ENCODE measurements around the gene CHKA. TPM values are rescaled to one million over a fixed set of nuclear protein-coding genes. Genes with fewer than 3 reads are reported as not detected.

Gene CHKA
- total and polyA plus RNA-seq, 2 donors (not counting 3 experiments of a cell fraction or from before 2014, with no cell fraction given): 21.4 to 25.1 TPM

- Histone ChIP-seq H3K27ac (ENCODE audit: insufficient read depth, low read depth, low read length) (no peak overlapping the region), H3K79me2 (ENCODE audit: control insufficient read depth, insufficient read depth, low read length) (no peaks in the 10 kb centered on the region), H3K4me2 (ENCODE audit: insufficient read depth, low read length) (no peak overlapping the region), H3K9ac (replicated peaks; ENCODE audit: extremely low read depth, insufficient read depth, low read length) (no peak overlapping the region), H2AFZ (ENCODE audit: low read depth, low read length) (no peak overlapping the region), H3K9me3 (replicated peaks; ENCODE audit: control insufficient read depth, insufficient read depth, low read length) (no peaks in the 10 kb centered on the region), H4K20me1 (replicated peaks; ENCODE audit: control insufficient read depth, extremely low read depth, insufficient read depth, low read length) (no peaks in the 10 kb centered on the region), H3K4me1 (ENCODE audit: control insufficient read depth, extremely low read depth, insufficient read depth, low read length) (peaks cover 4% of the 10 kb centered on the region), H3K9me1 (replicated peaks; ENCODE audit: control insufficient read depth, extremely low read depth, insufficient read depth, low read length) (no peaks in the 10 kb centered on the region), H3K4me3 (replicated peaks in 1 of 3; ENCODE audit: insufficient read depth in 1 of 3, low read depth in 1 of 3, low read length in 3 of 3) (no peak overlapping the region), H3K36me3 (ENCODE audit: control insufficient read depth in 2 of 2, extremely low read depth in 1 of 2, insufficient read depth in 2 of 2, low read length in 2 of 2) (no peaks in the 10 kb centered on the region), H3K27me3 (ENCODE audit: control insufficient read depth in 2 of 2, insufficient read depth in 2 of 2, low read length in 2 of 2) (no peaks in the 10 kb centered on the region)
- ChIA-PET POLR2A (no interaction called here), CTCF (interaction anchor here (0.6 kb wide), 1 partner anchor 649 kb away, joined by 3 read pairs; no protein-coding TSS in a partner anchor)
- no peak for DNase-seq (ENCODE audit: low read depth, low spot score)
- no TSS peak for BruUV-seq (replicated peaks)
- TF ChIP-seq POLR2A (IDR thresholded peaks at IDR 0.05; ENCODE audit: low read depth, low read length) (no peak), JUN (IDR thresholded peaks at IDR 0.05; ENCODE audit: borderline replicate concordance, insufficient read depth, insufficient read length, low read depth) (no peak), MYC (IDR thresholded peaks at IDR 0.05; ENCODE audit: low read depth, low read length) (no peak), GATA2 (IDR thresholded peaks at IDR 0.05; ENCODE audit: insufficient read depth, insufficient read length, low read depth, low read length) (no peak), CTCF (IDR thresholded peaks at IDR 0.05; ENCODE audit: extremely low read depth in 1 of 2, insufficient read depth in 1 of 2, low read depth in 1 of 2, low read length in 2 of 2) (no peak), POLR2AphosphoS5 (IDR thresholded peaks at IDR 0.05; ENCODE audit: insufficient read depth, low read depth, low read length) (no peak), FOS (IDR thresholded peaks at IDR 0.05; ENCODE audit: borderline replicate concordance, insufficient read depth, low read length) (no peak), EZH2 (IDR thresholded peaks at IDR 0.05; ENCODE audit: borderline replicate concordance, low read depth, low read length, severe bottlenecking) (no peak)
- TF ChIP-seq, protein P1, sequence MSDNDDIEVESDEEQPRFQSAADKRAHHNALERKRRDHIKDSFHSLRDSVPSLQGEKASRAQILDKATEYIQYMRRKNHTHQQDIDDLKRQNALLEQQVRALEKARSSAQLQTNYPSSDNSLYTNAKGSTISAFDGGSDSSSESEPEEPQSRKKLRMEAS (IDR thresholded peaks at IDR 0.05; ENCODE audit: insufficient read depth, insufficient read length): no peak
- no peak for FAIRE-seq
- dilution Hi-C loops (cut with MboI; ENCODE audit: extremely low pct_ligation_motif_present, low sequenced_read_pairs) (no loop called here), intact Hi-C loops (cut with micrococcal nuclease) (no loop called here)
These were observed 101.7 kb downstream of the CHKA start for GRCh38 chr11:68019486-68019885.

Measured in endothelial cell of umbilical vein (primary cell).